Measurements from ENCODE around the gene MRPL37. TPM values are rescaled to one million over a fixed set of nuclear protein-coding genes. Genes with fewer than 3 reads are reported as not detected.

MRPL37 gene
- total and polyA plus RNA-seq, 2 donors (not counting 3 experiments of a cell fraction or from before 2014, with no cell fraction given), result 45.0 to 109 TPM

DNA sequence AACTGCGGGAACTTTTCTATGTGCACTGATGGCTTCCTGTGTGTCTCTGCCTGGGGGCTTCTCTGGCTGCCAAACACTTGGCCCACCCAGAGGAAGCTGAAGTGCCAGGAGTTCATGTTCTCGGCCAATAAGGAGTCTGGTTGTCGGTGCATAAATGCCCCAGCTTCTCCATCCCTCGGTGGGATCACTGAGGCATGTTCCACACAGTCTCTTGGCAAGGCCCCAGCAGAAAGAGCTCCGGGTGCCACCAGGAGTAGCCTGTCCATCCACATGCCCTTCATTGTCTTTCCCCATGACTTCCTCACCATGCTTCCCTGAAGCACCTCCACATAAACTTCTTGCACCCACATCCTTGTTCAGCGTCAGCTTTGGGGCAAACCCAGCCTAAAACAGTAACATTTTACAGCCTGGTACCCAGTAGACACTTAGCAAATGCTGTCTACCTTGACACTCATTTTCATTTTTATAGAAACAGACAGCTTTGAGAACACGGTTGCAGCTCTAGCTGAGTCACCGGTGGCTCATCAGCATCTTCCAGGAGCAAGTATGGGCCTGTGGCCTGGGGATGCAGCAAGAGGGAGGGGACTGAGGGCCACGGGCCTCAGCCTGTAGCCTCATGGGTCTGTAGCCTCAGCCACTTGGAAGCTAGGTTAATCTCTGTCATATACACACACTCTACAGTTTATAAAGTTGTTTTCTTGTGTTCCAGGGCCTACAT, 32.4 kb upstream of the MRPL37 start:
- DNase-seq (ENCODE audit: low read depth, low spot score) (no peak), FAIRE-seq (no peak)
- H3K36me3 ChIP-seq (ENCODE audit: control insufficient read depth in 2 of 2, extremely low read depth in 1 of 2, insufficient read depth in 2 of 2, low read length in 2 of 2), result no peaks in the 10 kb centered on the region
- BruUV-seq (replicated peaks), result no TSS peak
- peaks cover 3% of the 10 kb centered on the region for H3K4me1 ChIP-seq (ENCODE audit: control insufficient read depth, extremely low read depth, insufficient read depth, low read length)
- dilution Hi-C loops (cut with MboI; ENCODE audit: extremely low pct_ligation_motif_present, low sequenced_read_pairs), result no loop called here
- no peak overlapping the region for H3K4me3 ChIP-seq (replicated peaks in 1 of 3; ENCODE audit: insufficient read depth in 1 of 3, low read depth in 1 of 3, low read length in 3 of 3)
- H3K9me3 ChIP-seq (replicated peaks; ENCODE audit: control insufficient read depth, insufficient read depth, low read length), result no peaks in the 10 kb centered on the region
- H3K79me2 ChIP-seq (ENCODE audit: control insufficient read depth, insufficient read depth, low read length), result no peaks in the 10 kb centered on the region
- CTCF ChIA-PET, result interaction anchor here (1.7 to 2.2 kb wide), 2 partner anchors 13 to 46 kb away, joined by 5 to 7 read pairs; no protein-coding TSS in a partner anchor
- no peaks in the 10 kb centered on the region for H4K20me1 ChIP-seq (replicated peaks; ENCODE audit: control insufficient read depth, extremely low read depth, insufficient read depth, low read length)
- no peak overlapping the region for H2AFZ ChIP-seq (ENCODE audit: low read depth, low read length)
- H3K4me2 ChIP-seq (ENCODE audit: insufficient read depth, low read length), result no peak overlapping the region
- no peak for TF ChIP-seq JUN (IDR thresholded peaks at IDR 0.05; ENCODE audit: borderline replicate concordance, insufficient read depth, insufficient read length, low read depth)
- TF ChIP-seq MYC (IDR thresholded peaks at IDR 0.05; ENCODE audit: low read depth, low read length), result no peak
- TF ChIP-seq EZH2 (IDR thresholded peaks at IDR 0.05; ENCODE audit: borderline replicate concordance, low read depth, low read length, severe bottlenecking), result no peak
- TF ChIP-seq, protein P1, sequence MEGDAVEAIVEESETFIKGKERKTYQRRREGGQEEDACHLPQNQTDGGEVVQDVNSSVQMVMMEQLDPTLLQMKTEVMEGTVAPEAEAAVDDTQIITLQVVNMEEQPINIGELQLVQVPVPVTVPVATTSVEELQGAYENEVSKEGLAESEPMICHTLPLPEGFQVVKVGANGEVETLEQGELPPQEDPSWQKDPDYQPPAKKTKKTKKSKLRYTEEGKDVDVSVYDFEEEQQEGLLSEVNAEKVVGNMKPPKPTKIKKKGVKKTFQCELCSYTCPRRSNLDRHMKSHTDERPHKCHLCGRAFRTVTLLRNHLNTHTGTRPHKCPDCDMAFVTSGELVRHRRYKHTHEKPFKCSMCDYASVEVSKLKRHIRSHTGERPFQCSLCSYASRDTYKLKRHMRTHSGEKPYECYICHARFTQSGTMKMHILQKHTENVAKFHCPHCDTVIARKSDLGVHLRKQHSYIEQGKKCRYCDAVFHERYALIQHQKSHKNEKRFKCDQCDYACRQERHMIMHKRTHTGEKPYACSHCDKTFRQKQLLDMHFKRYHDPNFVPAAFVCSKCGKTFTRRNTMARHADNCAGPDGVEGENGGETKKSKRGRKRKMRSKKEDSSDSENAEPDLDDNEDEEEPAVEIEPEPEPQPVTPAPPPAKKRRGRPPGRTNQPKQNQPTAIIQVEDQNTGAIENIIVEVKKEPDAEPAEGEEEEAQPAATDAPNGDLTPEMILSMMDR (IDR thresholded peaks at IDR 0.05; ENCODE audit: extremely low read depth in 1 of 2, insufficient read depth in 1 of 2, low read depth in 1 of 2, low read length in 2 of 2), result no peak
- TF ChIP-seq GATA2 (IDR thresholded peaks at IDR 0.05; ENCODE audit: insufficient read depth, insufficient read length, low read depth, low read length), result no peak
- no peak for TF ChIP-seq MAX (IDR thresholded peaks at IDR 0.05; ENCODE audit: insufficient read depth, insufficient read length)
- TF ChIP-seq POLR2A (IDR thresholded peaks at IDR 0.05; ENCODE audit: low read depth, low read length), result no peak
- no peak for TF ChIP-seq FOS (IDR thresholded peaks at IDR 0.05; ENCODE audit: borderline replicate concordance, insufficient read depth, low read length)
- no peak for TF ChIP-seq POLR2AphosphoS5 (IDR thresholded peaks at IDR 0.05; ENCODE audit: insufficient read depth, low read depth, low read length)
- H3K27ac ChIP-seq (ENCODE audit: insufficient read depth, low read depth, low read length), result no peak overlapping the region
- H3K9ac ChIP-seq (replicated peaks; ENCODE audit: extremely low read depth, insufficient read depth, low read length), result no peak overlapping the region
- H3K9me1 ChIP-seq (replicated peaks; ENCODE audit: control insufficient read depth, extremely low read depth, insufficient read depth, low read length), result no peaks in the 10 kb centered on the region
- POLR2A ChIA-PET, result no interaction called here
- intact Hi-C loops (cut with micrococcal nuclease), result no loop called here
- H3K27me3 ChIP-seq (ENCODE audit: control insufficient read depth in 2 of 2, insufficient read depth in 2 of 2, low read length in 2 of 2), result no peaks in the 10 kb centered on the region

Data from endothelial cell of umbilical vein (primary cell).